HG03159 (cell line): ENCODE results near the gene NLRX1.
"Not testable (repeated sequence)": the region's sequence is repeated elsewhere in the genome, so short reads cannot be mapped to it uniquely, and the experiment has no call there.

Experiments
- ATAC-seq: cut with Tn5 transposase; IDR thresholded peaks from one replicate; pipeline ENCODE4 v1.9.1; 2021; ENCODE audit warnings: mild to moderate bottlenecking, moderate library complexity; ENCODE audit not compliant: unreplicated experiment

Gene NLRX1

GRCh38 chr11:119152604-119153003 lies 15.9 kb upstream of the NLRX1 start:
- no peak for ATAC-seq

DNA sequence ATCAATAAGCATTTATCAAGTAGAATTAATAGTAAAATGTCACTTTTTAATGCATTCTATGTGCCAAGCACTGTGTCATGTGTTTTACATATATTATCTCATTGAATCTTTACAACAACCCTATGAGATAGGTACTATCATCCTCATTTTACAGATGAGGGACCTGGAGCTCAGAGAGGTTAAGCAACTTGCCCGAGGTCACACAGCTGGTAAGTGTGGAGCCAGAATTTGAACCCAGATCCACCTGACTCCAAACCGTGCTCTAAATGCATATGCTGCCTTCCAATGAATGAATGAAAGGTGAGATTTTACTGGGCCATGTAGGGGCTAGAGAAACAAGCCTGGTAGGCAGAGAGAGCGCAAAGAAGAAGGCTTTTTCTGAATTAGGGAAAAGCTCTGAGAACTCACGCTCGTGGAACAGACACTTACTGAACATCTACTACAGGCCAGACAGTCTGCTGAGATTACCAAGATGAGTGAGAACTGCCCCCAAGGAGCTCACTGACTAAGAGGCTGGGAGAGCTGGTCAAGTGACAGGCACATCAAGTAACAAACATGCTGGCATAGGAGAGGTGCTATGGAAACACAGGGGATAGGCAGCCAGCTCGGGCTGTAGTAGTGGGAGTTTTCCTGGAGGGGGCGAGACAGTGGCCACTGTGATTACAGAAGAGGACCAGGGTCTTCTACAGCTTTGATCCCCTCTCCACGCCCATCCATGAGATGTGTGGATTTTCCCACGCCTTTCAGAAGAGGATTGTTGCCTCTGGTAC lies 15.3 kb upstream of the NLRX1 start:
- no peak for ATAC-seq

DNA sequence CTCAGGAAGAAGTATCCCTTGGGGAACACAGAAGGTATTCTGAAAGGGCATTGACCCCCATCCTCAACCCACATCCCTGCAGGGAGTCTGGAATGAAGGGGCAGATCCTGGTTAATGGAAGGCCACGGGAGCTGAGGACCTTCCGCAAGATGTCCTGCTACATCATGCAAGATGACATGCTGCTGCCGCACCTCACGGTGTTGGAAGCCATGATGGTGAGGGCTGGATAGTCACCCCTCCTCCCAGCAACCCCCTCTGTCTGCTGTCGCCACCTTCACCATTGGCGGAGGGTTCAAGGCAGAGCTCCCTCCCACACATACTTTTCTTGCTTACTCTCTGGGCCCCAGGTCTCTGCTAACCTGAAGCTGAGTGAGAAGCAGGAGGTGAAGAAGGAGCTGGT lies 14.3 kb upstream of the NLRX1 start:
- no peak for ATAC-seq

DNA sequence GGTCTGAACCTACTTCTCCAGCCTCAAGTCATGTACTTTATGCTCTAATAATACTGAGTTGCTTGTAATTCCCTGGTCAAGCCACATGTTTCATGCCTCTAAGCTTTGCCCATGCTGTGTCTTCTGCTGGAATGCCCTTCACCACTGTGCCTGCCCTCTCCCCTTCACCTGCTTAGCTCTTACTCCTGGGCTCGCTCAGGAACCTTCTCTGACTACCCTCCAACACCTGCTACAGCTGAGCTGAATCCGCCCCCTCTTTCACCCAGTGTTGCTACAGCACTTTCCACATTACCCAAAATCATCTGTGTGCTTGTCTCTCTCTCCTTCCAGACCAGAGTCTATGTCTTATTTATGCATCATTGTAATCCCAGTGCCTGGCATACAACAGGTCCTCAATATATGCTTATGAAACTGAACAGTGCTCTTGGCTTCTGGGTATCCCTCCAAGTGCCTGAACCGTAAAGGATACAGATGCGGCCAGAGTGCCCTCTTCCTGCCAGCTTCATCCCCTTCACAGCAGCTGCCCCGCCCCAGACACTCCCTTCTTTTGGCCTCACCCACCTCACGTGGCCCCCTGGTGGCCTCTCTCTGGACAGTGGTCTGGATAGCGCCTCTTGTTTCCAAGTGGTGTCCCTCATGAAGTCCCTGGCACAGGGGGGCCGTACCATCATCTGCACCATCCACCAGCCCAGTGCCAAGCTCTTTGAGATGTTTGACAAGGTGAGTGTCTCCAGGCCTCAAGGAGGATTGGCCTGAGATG lies 12.6 kb upstream of the NLRX1 start:
- ATAC-seq: no peak

- ATAC-seq: no peak
Observed at GRCh38 chr11:119156496-119156895, 12.0 kb upstream of the NLRX1 start.

DNA sequence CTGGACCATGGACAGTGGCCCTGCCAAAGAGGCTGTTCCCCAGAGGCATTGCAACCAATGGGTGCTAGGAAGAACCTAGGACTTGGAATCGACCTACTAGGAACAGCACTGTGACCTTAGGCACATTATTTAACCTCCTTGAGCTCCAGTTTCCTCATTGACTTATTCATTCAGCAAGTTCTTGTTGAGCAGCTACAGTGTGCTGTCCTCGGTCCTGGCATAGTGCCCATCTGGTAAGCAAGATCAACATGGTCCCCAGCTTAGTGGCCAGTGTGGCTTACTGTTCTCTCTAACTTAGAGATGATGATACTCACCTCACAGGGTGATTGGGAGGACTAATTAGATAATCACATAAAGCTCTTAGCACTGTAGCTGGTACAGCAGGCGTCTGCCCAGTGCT lies 11.5 kb upstream of the NLRX1 start:
- no peak for ATAC-seq

- ATAC-seq: no peak
Observed at GRCh38 chr11:119158467-119158866, 10.1 kb upstream of the NLRX1 start.

- no peak for ATAC-seq
Observed at GRCh38 chr11:119160151-119160550, 8.4 kb upstream of the NLRX1 start.

GRCh38 chr11:119161871-119162270 lies 6.7 kb upstream of the NLRX1 start:
- ATAC-seq: no peak

GRCh38 chr11:119166368-119167076 lies 2.0 kb upstream of the NLRX1 start:
- no peak for ATAC-seq

- ATAC-seq: not testable (repeated sequence)
Observed at GRCh38 chr11:119167077-119167458, 1.5 kb upstream of the NLRX1 start.

DNA sequence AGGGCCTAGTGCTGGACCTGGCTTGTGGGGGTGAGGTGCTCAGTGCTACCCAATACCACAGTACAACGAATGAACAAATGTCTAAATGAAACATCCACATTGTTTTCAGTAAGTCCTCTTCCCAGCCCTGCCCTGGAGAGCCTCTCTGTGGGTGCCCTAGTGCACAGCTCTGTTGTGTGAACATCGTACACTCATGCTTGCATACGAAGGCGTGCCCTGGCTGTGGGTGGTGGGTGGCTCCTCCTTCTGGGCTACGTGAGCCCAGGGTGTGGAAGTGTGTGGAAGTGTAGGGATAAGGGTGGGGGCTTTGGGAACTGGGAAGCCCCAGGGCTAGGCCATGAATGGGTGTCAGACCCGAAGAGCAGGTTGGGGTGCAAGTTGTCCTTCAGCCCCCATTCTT lies 592 bp upstream of the NLRX1 start:
- ATAC-seq: no peak

DNA sequence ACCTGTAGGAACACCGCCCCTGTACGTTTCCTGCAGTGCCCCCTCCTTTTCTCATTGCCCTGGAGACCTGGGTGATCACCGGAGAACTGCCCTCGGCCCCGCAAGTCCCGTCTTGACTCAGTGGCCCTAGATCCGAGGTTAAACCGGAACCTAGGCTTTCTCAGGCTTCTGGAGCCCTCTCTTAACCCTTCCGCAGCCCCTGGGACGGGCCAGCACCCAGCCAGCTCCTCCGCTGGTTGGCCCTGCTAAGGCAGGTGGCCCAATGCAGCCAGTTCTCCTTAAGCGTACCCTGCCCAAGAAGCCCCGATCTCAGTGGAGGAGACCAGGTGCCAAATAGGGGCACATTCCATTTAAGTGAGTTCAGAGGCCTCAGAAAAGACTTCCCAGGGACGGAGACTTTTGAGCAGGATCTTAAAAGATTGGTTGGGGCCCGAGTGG lies 776 bp downstream of the NLRX1 start:
- peak; percentile 30 for ATAC-seq

GRCh38 chr11:119172513-119172912 lies 4.0 kb downstream of the NLRX1 start:
- ATAC-seq: no peak

DNA sequence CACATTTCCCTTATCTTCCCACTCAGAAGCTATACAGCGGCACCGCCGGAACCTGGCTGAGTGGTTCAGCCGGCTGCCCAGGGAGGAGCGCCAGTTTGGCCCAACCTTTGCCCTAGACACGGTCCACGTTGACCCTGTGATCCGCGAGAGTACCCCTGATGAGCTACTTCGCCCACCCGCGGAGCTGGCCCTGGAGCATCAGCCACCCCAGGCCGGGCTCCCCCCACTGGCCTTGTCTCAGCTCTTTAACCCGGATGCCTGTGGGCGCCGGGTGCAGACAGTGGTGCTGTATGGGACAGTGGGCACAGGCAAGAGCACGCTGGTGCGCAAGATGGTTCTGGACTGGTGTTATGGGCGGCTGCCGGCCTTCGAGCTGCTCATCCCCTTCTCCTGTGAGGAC lies 4.9 kb downstream of the NLRX1 start:
- ATAC-seq: no peak

DNA sequence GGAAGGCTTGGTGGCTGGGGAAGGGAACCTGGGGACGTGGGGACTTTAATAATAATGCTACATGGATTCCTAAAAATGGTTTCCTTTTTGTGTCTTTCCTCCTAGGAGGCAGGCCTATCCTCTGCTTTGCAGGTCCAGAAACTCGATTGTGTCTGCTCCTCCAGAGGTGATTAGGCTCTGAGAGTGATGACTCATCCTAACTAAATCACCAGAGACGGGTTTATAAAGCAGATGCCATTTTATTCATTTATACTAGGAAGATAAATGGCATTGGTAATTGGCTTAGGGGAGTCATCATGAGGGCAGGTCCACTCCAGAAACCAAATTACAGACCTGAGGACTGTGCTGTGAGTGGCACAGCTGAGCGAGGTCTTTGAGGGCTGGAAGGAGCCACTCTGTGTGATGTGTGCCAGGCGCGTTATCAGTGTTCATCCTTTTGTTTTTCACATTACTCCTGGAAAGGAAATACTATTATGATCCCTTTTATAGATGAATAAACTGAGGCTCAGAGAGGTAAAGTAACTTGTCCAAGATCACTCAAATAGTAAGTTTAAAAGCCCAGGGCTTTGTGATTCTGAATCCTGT lies 7.1 kb downstream of the NLRX1 start:
- ATAC-seq: no peak

- no peak for ATAC-seq
Observed at GRCh38 chr11:119178166-119178680, 9.7 kb downstream of the NLRX1 start.

DNA sequence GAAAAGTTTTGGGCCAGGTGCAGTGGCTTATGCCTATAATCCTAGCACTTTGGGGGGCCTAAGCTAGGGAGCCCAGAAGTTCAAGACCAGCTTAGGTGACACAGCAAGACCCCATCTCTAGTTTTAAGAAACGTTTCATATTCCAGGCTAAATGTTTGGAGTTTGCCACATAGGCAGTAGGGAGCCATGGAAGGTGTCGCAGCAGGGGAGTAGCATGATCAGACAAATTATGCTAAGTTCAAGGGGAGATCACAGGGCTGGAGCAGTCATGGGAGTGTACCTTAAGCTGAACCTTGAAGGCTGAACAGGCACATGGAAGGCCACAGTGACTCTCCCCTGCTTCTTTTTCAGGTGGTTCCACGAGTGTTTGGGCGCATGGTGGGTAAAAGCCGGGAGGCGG lies 10.8 kb downstream of the NLRX1 start:
- no peak for ATAC-seq

DNA sequence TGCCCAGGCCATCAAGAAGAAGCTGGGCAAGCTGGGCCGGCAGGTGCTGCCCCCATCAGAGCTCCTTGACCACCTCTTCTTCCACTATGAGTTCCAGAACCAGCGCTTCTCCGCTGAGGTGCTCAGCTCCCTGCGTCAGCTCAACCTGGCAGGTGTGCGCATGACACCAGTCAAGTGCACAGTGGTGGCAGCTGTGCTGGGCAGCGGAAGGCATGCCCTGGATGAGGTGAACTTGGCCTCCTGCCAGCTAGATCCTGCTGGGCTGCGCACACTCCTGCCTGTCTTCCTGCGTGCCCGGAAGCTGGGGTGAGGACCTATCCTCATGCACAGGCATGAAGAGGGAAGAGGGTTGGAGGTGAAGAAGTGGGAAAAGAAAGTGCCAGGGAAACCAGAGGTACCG lies 11.5 kb downstream of the NLRX1 start:
- ATAC-seq: no peak

GRCh38 chr11:119180729-119181676 lies 12.5 kb downstream of the NLRX1 start:
- ATAC-seq: no peak
